A549 (cell line): ENCODE results near the gene ZNF862. TPM values are rescaled to one million over a fixed set of nuclear protein-coding genes. Genes with fewer than 3 reads are reported as not detected.

Experiments used
- ATAC-seq, 2 experiments: fragments of 200-7000 bp in 1 of 2; fragments of >200 bp in 1 of 2; cut with Nextera tagmentation in 1 of 2; cut with Tn5 transposase in 1 of 2; 3 replicates each; pipeline versions ENCODE4 v1.8.0 to v1.9.1; 2018 to 2020; ENCODE audit warnings: mild to moderate bottlenecking in 1 of 2, moderate library complexity in 1 of 2
- CTCF ChIA-PET: fragments of 300-600 bp; sonication (Branson Sonifier 250); formaldehyde crosslinking; extraction: SDS; loops from one replicate; lab custom pipeline; 2021; ENCODE audit warnings: antibody characterized with exemption, inconsistent platforms; lab: Yijun Ruan, JAX
- POLR2A ChIA-PET: fragments of 350-600 bp; formaldehyde crosslinking; extraction: SDS; loops from one replicate; lab custom pipeline; 2021; ENCODE audit warnings: antibody characterized with exemption, inconsistent platforms; lab: Yijun Ruan, JAX
- DNase-seq, 2 experiments: peaks; one replicate each; pipeline versions ENCODE4 v3.0.0 to v3.0.0-alpha.2; 2011 to 2016; ENCODE audit warnings: low read depth in 1 of 2, low spot score in 1 of 2
- FAIRE-seq: peaks from 2 replicates; lab custom pipeline; 2011; peaks lifted over from hg19 to GRCh38; lab: Jason Lieb, UNC
- H3K27ac ChIP-seq, 2 experiments: fragments of >200 bp; sonication (Bioruptor Twin); formaldehyde crosslinking; 3 replicates each; pipeline ENCODE4 v1.5.1; 2016 to 2017
- H3K4me1 ChIP-seq: fragments of >200 bp; sonication (Bioruptor Twin); formaldehyde crosslinking; 3 replicates; pipeline ENCODE4 v1.6.1; 2016
- H3K4me2 ChIP-seq: fragments of >200 bp; sonication (Bioruptor Twin); formaldehyde crosslinking; 3 replicates; pipeline ENCODE4 v1.6.1; 2016
- H3K4me3 ChIP-seq: fragments of >200 bp; sonication (Bioruptor Twin); formaldehyde crosslinking; 3 replicates; pipeline ENCODE4 v1.5.1; 2016
- H3K9me3 ChIP-seq: fragments of >200 bp; sonication (Bioruptor Twin); formaldehyde crosslinking; 3 replicates; pipeline ENCODE4 v1.6.1; 2016
- BHLHE40 ChIP-seq: IDR thresholded peaks from 2 replicates; pipeline ENCODE4 v1.6.1; 2012; ENCODE audit warnings: low read depth, low read length, inconsistent platforms
- CBX2 ChIP-seq: fragments of 200-600 bp; sonication (generic); IDR thresholded peaks from 2 replicates; pipeline ENCODE4 v1.6.1; 2016; ENCODE audit warnings: low read depth, mild to moderate bottlenecking, borderline replicate concordance
- CHD2 ChIP-seq: fragments of 150-350 bp; IDR thresholded peaks from 2 replicates; pipeline ENCODE4 v1.6.1; 2014; ENCODE audit warnings: low read length; ENCODE audit not compliant: partially characterized antibody
- CHD4 ChIP-seq: fragments of 200-600 bp; sonication (generic); IDR thresholded peaks from 2 replicates; pipeline ENCODE4 v1.6.1; 2016; ENCODE audit warnings: antibody characterized with exemption, mild to moderate bottlenecking, borderline replicate concordance
- CTCF ChIP-seq: fragments of >200 bp; sonication (Bioruptor Twin); formaldehyde crosslinking; IDR thresholded peaks from 3 replicates; pipeline ENCODE4 v1.5.1; 2016
- E2F6 ChIP-seq: IDR thresholded peaks from 2 replicates; pipeline ENCODE4 v1.6.1; 2012; ENCODE audit warnings: low read depth, borderline replicate concordance
- EHMT2 ChIP-seq: fragments of 200-600 bp; sonication (generic); IDR thresholded peaks from 2 replicates; pipeline ENCODE4 v1.6.1; 2016; ENCODE audit warnings: antibody characterized with exemption, low read depth, mild to moderate bottlenecking, moderate library complexity
- EP300 ChIP-seq, 2 experiments: fragments of >200 bp; sonication (Bioruptor Twin); formaldehyde crosslinking; IDR thresholded peaks; 2 replicates in 1 of 2; 3 replicates in 1 of 2; pipeline ENCODE4 v1.6.1; 2016 to 2017
- ESRRA ChIP-seq: fragments of 150-350 bp; IDR thresholded peaks from 2 replicates; pipeline ENCODE4 v1.6.1; 2014; ENCODE audit warnings: mild to moderate bottlenecking, low read length, borderline replicate concordance
- FOSB ChIP-seq: fragments of 250-450 bp; sonication (Bioruptor Pico); IDR thresholded peaks from 2 replicates; pipeline ENCODE4 v1.5.0; 2020; ENCODE audit warnings: mild to moderate bottlenecking, moderate library complexity
- FOSL2 ChIP-seq, 2 experiments: fragments of 450-650 bp in 1 of 2; fragments of >200 bp in 1 of 2; sonication (Bioruptor Twin) in 1 of 2; formaldehyde crosslinking; IDR thresholded peaks; 2 replicates each; pipeline versions ENCODE4 v1.5.0 to v1.6.1; 2016 to 2020; ENCODE audit warnings: mild to moderate bottlenecking in 1 of 2, moderate library complexity in 1 of 2
- FOXS1 ChIP-seq: fragments of 250-450 bp; sonication (Bioruptor Pico); IDR thresholded peaks from 2 replicates; pipeline ENCODE4 v1.5.0; 2020; ENCODE audit warnings: mild to moderate bottlenecking, moderate library complexity
- HEYL ChIP-seq: fragments of 250-450 bp; sonication (Bioruptor Pico); IDR thresholded peaks from 2 replicates; pipeline ENCODE4 v1.8.0; 2021; ENCODE audit warnings: mild to moderate bottlenecking, moderate library complexity
- HMGXB4 ChIP-seq: fragments of 250-450 bp; sonication (Bioruptor Pico); IDR thresholded peaks from 2 replicates; pipeline ENCODE4 v1.5.0; 2021; ENCODE audit warnings: mild to moderate bottlenecking, moderate library complexity, borderline replicate concordance
- HOXA7 ChIP-seq: fragments of 250-450 bp; sonication (Bioruptor Pico); IDR thresholded peaks from 2 replicates; pipeline ENCODE4 v1.5.0; 2020; ENCODE audit warnings: mild to moderate bottlenecking, moderate library complexity
- HOXB13 ChIP-seq: fragments of 250-450 bp; sonication (Bioruptor Pico); IDR thresholded peaks from 2 replicates; pipeline ENCODE4 v1.5.0; 2020; ENCODE audit warnings: low read depth, mild to moderate bottlenecking, moderate library complexity
- HOXB5 ChIP-seq: fragments of 250-450 bp; sonication (Bioruptor Pico); IDR thresholded peaks from 2 replicates; pipeline ENCODE4 v1.5.0; 2020; ENCODE audit warnings: mild to moderate bottlenecking, moderate library complexity
- JUN ChIP-seq, 2 experiments: fragments of >200 bp; sonication (Bioruptor Twin); formaldehyde crosslinking; IDR thresholded peaks; 2 replicates in 1 of 2; 3 replicates in 1 of 2; pipeline ENCODE4 v1.6.1; 2016 to 2017
- KDM1A ChIP-seq: fragments of 200-600 bp; sonication (generic); IDR thresholded peaks from 2 replicates; pipeline ENCODE4 v1.6.1; 2016; ENCODE audit warnings: low read depth, mild to moderate bottlenecking
- MAFK ChIP-seq: fragments of 450-650 bp; IDR thresholded peaks from 2 replicates; pipeline ENCODE4 v1.6.1; 2014; ENCODE audit not compliant: partially characterized antibody
- MAX ChIP-seq: IDR thresholded peaks from 2 replicates; pipeline ENCODE4 v1.6.1; 2012
- MAZ ChIP-seq: fragments of 150-350 bp; IDR thresholded peaks from 2 replicates; pipeline ENCODE4 v1.6.1; 2014; ENCODE audit warnings: antibody characterized with exemption, low read depth, low read length, borderline replicate concordance
- MYC ChIP-seq: IDR thresholded peaks from 2 replicates; pipeline ENCODE4 v1.6.1; 2012; ENCODE audit warnings: mild to moderate bottlenecking, inconsistent platforms, low read length, improper control_type of control experiment, borderline replicate concordance
- NFE2L2 ChIP-seq: fragments of 150-350 bp; conservative IDR thresholded peaks from 2 replicates; pipeline ENCODE4 v1.6.1; 2014; ENCODE audit warnings: low read length
- NPAS2 ChIP-seq: fragments of 250-450 bp; sonication (Bioruptor Pico); IDR thresholded peaks from 2 replicates; pipeline ENCODE4 v1.8.0; 2022; ENCODE audit warnings: mild to moderate bottlenecking, moderate library complexity, borderline replicate concordance
- POLR2AphosphoS2 ChIP-seq: conservative IDR thresholded peaks from 2 replicates; pipeline ENCODE4 v1.6.1; 2012; ENCODE audit warnings: low read length, improper control_type of control experiment, inconsistent platforms
- RAD21 ChIP-seq, 2 experiments: fragments of >200 bp in 1 of 2; sonication (Bioruptor Twin) in 1 of 2; formaldehyde crosslinking in 1 of 2; IDR thresholded peaks in 1 of 2; conservative IDR thresholded peaks in 1 of 2; 2 replicates in 1 of 2; 3 replicates in 1 of 2; pipeline ENCODE4 v1.6.1; 2012 to 2018; ENCODE audit warnings: inconsistent platforms in 1 of 2
- RARB ChIP-seq: fragments of 250-450 bp; sonication (Bioruptor Pico); IDR thresholded peaks from 2 replicates; pipeline ENCODE4 v1.8.0; 2021; ENCODE audit warnings: mild to moderate bottlenecking, moderate library complexity
- RCOR1 ChIP-seq: fragments of 150-350 bp; IDR thresholded peaks from 2 replicates; pipeline ENCODE4 v1.6.1; 2014; ENCODE audit warnings: antibody characterized with exemption, low read length, low read depth
- RFX5 ChIP-seq: fragments of 450-650 bp; IDR thresholded peaks from 2 replicates; pipeline ENCODE4 v1.7.1; 2014; ENCODE audit warnings: antibody characterized with exemption, mild to moderate bottlenecking, moderate library complexity
- TFCP2L1 ChIP-seq: fragments of 250-450 bp; sonication (Bioruptor Pico); IDR thresholded peaks from 2 replicates; pipeline ENCODE4 v1.5.0; 2021; ENCODE audit warnings: mild to moderate bottlenecking
- TP53 ChIP-seq: fragments of 250-450 bp; sonication (Bioruptor Pico); IDR thresholded peaks from 2 replicates; pipeline ENCODE4 v1.5.0; 2021; ENCODE audit warnings: mild to moderate bottlenecking, moderate library complexity
- ZFP36 ChIP-seq: fragments of 450-650 bp; IDR thresholded peaks from 2 replicates; pipeline ENCODE4 v1.6.1; 2014; ENCODE audit warnings: borderline replicate concordance; ENCODE audit not compliant: partially characterized antibody
- ZNF302 ChIP-seq: fragments of 250-450 bp; sonication (Bioruptor Pico); IDR thresholded peaks from 2 replicates; pipeline ENCODE4 v1.9.0; 2021; ENCODE audit warnings: inconsistent platforms, mild to moderate bottlenecking, moderate library complexity
- WGBS: methylation state at CpG from one replicate; pipeline ENCODE4 v1.1.6; 2017; ENCODE audit errors: missing lambda C conversion rate; 5-methylcytosine and 5-hydroxymethylcytosine counted together
- polyA plus RNA-seq, 4 experiments: library from polyadenylated mRNA; depleted of rRNA in 3 of 4; stranded (reverse); fragments of >200 nt; fragmentation: RNase III in 1 of 4; extraction: RNeasy Plus Mini Kit Qiagen cat#74134 plus additional on column Dnase treatment in 1 of 4; gene quantifications; 2 replicates in 3 of 4; 3 replicates in 1 of 4; pipeline ENCODE4 v1.2.3, GENCODE V29; 2011 to 2017

Gene ZNF862
- polyA plus RNA-seq, 2 of the 4 experiments (the other 2 are of a cell fraction), result 3.9 to 8.0 TPM

- H3K4me3 ChIP-seq, result no peak overlapping the region
- 82% methylated on average over 9 of the region's 9 CpGs for WGBS
- TF ChIP-seq ZNF302 (CRISPR knock-in tag) (no peak), EP300 (IDR thresholded peaks at IDR 0.05) (no peak), HOXB13 (CRISPR knock-in tag) (no peak), MAZ (no peak), HOXB5 (CRISPR knock-in tag) (no peak), TP53 (CRISPR knock-in tag) (no peak), CBX2 (no peak), E2F6 (no peak), MAX (no peak), HEYL (no peak), MYC (no peak), MAFK (no peak), FOSB (CRISPR knock-in tag) (no peak), CHD4 (no peak), ESRRA (no peak), RARB (no peak), RCOR1 (no peak), CHD2 (no peak), POLR2AphosphoS2 (no peak), TFCP2L1 (CRISPR knock-in tag) (no peak)
- no peak overlapping the region for H3K27ac ChIP-seq
- CTCF ChIA-PET, result interaction anchor here (2.0 kb wide), 1 partner anchor 16 kb away, joined by 5 read pairs; no protein-coding TSS in a partner anchor
- no peak overlapping the region for H3K4me2 ChIP-seq
- POLR2A ChIA-PET, result no interaction called here
- no peak for FAIRE-seq
- no peak for ATAC-seq
- H3K9me3 ChIP-seq, result no peaks in the 10 kb centered on the region
- DNase-seq, result no peak
- no peaks in the 10 kb centered on the region for H3K4me1 ChIP-seq
Measured at GRCh38 chr7:149846021-149846420, 7.8 kb downstream of the ZNF862 start.

GRCh38 chr7:149846436-149847046 is 8.4 kb downstream of the ZNF862 start:
- no peak for TF ChIP-seq HOXA7 (CRISPR knock-in tag)
- TF ChIP-seq CTCF, result no peak
- TF ChIP-seq RFX5, result no peak
- no peak for TF ChIP-seq NPAS2 (CRISPR knock-in tag)
- TF ChIP-seq JUN (IDR thresholded peaks at IDR 0.05), result no peak
- no peak for TF ChIP-seq E2F6
- no peak for TF ChIP-seq FOXS1 (CRISPR knock-in tag)
- no peak for TF ChIP-seq FOSL2 (IDR thresholded peaks at IDR 0.05)
- TF ChIP-seq FOSL2 (CRISPR knock-in tag; IDR thresholded peaks at IDR 0.05), result no peak
- no peak for TF ChIP-seq BHLHE40
- no peak for TF ChIP-seq EP300 (IDR thresholded peaks at IDR 0.05)
- no peak for TF ChIP-seq RCOR1
- no peak for TF ChIP-seq NFE2L2
- no peak for TF ChIP-seq MAZ
- no peak for TF ChIP-seq EHMT2
- no peak for TF ChIP-seq ZFP36
- no peak for TF ChIP-seq MAFK
- TF ChIP-seq KDM1A, result no peak
- TF ChIP-seq RAD21 (conservative IDR thresholded peaks at IDR 0.05 in 1 of 2, IDR thresholded peaks at IDR 0.05 in 1 of 2), result no peak
- no peak for TF ChIP-seq HMGXB4
- Histone ChIP-seq H3K4me2 (no peak overlapping the region), H3K27ac (no peak overlapping the region), H3K9me3 (no peaks in the 10 kb centered on the region), H3K4me3 (no peak overlapping the region), H3K4me1 (no peaks in the 10 kb centered on the region)
- no peak for DNase-seq
- CTCF ChIA-PET, result interaction anchor here (2.0 kb wide), 1 partner anchor 15 kb away, joined by 5 read pairs; no protein-coding TSS in a partner anchor
- POLR2A ChIA-PET, result no interaction called here
- ATAC-seq, result no peak
- no peak for FAIRE-seq
- 97% methylated on average over 3 of the region's 3 CpGs for WGBS
